ENCODE results near the gene PMPCA.

Gene PMPCA, protein sequence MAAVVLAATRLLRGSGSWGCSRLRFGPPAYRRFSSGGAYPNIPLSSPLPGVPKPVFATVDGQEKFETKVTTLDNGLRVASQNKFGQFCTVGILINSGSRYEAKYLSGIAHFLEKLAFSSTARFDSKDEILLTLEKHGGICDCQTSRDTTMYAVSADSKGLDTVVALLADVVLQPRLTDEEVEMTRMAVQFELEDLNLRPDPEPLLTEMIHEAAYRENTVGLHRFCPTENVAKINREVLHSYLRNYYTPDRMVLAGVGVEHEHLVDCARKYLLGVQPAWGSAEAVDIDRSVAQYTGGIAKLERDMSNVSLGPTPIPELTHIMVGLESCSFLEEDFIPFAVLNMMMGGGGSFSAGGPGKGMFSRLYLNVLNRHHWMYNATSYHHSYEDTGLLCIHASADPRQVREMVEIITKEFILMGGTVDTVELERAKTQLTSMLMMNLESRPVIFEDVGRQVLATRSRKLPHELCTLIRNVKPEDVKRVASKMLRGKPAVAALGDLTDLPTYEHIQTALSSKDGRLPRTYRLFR

GRCh38 chr9:136410500-136411287, at the start of gene PMPCA, which contains the start of gene ENTR1:
PMPCA (plus strand) TSS chr9:136410658; CDS start chr9:136410669, 11 bp downstream.
ENTR1 (minus strand) TSS chr9:136410614; CDS start chr9:136410397, 217 bp downstream.
- peak; percentile 74 for DNase-seq (ENCODE audit: low spot score)
- no peak for FAIRE-seq

- DNase-seq (ENCODE audit: low spot score), result no peak
- FAIRE-seq, result no peak
These were observed 49.3 kb upstream of the PMPCA start for GRCh38 chr9:136361047-136361753.

- DNase-seq (ENCODE audit: low spot score) (no peak), FAIRE-seq (no peak)
These were observed 48.6 kb upstream of the PMPCA start for GRCh38 chr9:136361754-136362449.

DNA sequence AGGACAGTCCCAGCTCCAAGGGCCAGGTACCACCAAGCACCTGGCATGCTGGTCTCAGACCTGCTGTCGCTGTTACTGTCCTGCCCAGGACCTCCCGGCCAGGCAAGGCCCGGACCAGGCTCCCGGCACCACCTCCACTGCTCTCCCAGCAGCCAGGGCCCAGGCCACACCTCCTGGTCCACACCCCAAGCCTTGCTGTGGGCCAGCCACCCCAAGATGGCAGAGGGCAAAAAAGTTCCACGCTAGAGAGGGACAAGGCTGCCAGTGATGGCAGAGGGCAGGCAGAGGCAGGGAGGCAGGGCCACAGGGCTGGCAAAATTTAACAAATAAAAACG, 48.0 kb upstream of the PMPCA start:
- no peak for FAIRE-seq
- DNase-seq (ENCODE audit: low spot score), result no peak

DNA sequence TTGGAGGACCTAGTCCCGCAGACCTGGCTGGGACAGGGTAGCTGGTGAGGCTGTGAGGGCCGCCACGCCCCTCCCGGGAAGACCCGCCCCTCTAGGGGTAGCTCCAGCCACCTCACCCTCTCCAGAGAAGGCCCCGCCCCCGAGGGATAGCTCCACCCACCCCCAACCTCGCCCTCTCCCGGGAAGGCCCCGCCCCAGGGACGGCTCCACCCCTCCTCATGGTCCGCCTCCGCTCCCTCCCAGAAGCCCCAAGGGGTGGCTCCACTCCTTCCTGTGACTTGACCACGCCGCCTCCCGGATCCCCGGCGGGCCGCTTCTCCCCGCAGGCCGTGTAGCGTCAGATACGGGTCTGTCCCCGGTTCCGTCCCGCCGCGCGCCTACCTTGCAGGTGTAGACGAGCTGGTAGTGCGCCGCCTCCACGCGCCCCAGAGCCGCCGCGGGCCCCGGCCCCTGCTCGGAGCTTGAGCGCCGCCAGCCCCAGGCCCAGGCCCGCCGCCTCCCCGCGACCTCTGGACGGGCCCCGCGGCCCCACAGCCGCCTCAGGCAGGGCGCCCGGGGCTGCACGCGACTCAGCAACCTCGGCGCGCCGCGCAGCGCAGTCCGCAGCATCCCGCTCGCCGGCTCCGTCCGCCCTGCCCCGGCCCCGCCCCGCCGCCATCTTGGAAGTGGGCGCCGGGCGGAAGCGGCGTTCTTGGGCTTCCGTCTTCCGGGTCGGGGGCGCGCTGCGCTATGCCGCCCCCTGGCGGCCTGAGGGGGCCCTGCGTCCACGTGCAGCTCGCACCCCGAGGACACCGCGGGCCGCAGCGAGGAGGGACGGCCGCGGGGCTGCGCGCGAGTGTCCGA, 47.1 kb upstream of the PMPCA start, which contains the start of gene DNLZ:
DNLZ (minus strand) TSS at position 639 of the 843 bp plus-strand sequence; CDS start at position 609, 30 bp downstream.
- FAIRE-seq (peak; percentile 71), DNase-seq (ENCODE audit: low spot score) (peak; percentile 89)

DNA sequence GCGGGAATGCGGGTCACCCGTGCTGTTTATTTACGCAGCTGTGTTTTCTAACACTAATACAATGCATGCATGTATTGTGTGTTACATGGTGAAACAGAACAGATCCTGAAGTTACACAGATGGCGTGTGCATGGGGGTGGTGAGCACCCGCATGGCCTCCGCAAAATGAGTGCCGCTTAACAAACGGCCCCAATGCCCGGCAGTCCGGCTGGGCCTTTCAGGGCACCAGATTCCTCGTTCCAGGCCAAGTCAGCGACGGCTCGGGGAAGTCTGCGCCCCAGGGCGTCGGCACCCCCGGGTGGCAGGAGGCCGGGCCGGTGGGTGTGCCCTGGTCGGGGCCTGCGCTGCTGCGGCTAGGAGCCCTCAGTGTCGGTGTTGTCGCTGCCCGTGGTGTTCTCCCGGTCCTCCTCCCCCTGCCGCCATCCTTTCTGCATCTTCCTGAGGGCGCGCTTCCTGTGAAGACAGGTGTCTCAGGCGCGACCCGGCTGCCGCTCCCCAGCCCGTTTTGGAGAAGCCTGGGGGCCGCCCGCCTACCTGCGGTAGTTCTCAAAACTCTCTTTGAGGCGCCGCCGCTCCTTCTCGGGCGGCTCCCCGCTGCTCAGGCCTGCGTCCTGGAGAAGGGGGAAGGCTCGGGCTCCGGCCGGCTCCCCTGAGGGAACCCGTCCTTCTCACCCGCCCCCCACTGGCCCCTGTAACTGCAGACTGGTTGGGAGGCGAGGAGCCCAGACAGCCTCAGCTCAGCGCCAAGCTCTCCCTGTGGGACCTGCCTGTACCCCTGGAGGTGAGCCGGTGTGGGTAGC, 46.3 kb upstream of the PMPCA start:
- DNase-seq (ENCODE audit: low spot score) (no peak), FAIRE-seq (no peak)

DNA sequence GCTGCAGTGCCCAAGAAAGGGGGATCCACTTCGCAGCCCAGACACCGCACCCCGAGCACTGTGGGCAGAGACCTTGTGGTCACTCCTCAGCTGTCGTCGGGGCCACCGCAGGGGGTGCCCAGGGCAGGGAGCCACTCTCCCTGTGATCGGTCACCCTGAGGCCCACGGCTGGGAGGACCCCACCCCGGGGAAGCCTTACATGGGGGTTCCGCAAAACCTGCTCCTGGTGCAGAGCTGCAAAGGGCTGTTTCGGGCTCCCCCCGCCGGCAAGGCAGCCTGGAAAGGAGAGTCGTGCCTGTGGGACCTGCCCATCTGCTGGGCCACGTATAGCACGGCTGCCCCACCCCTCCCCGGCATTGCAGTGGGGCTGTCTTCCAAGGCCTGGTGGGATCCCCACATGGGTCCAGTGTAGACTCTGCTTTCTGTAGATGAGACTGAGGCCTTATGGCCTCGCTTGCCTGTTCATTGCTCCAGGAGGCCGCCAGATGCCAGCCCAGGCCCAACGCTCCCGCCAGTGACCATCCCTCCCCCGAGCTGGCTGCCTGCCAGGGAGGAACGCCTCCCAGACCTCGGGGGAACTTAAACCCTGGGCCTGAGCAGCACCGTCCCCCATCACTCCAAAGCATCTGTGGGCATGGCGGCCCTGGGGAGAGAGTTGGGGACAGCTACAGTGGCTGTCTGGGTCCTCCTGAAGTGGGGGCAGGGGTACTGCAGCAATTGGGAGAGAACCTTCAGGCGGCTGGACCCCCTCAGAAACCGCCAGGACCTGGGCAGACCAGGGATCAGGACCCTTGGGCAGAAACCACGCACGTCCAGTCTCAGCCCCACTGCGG, 45.3 kb upstream of the PMPCA start:
- no peak for DNase-seq (ENCODE audit: low spot score)
- no peak for FAIRE-seq

- no peak for DNase-seq (ENCODE audit: low spot score)
- FAIRE-seq, result no peak
These were observed 44.7 kb upstream of the PMPCA start for GRCh38 chr9:136365775-136366222.

DNA sequence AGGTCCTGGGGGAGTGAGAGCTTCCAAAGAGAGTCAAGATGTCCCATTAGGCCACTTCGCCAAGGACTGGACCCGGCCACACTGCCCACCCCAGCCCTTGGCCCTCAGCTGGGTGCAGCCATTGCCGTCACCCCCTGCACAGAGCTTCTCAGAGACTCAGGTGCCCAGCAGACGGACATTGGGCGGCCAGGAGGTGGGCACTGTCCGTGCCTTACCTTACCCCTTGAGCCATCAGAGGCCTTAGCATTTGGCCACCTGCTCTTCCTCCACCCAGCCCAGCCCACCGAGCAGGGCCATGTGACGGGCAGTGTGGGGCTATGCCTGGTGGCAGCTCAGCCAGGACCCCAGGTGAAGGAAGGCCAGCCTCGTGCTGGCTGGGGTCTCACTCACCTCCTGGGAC, 43.6 kb upstream of the PMPCA start:
- DNase-seq (ENCODE audit: low spot score) (no peak), FAIRE-seq (no peak)

- no peak for DNase-seq (ENCODE audit: low spot score)
These were observed 42.9 kb upstream of the PMPCA start for GRCh38 chr9:136367296-136368145.

DNA sequence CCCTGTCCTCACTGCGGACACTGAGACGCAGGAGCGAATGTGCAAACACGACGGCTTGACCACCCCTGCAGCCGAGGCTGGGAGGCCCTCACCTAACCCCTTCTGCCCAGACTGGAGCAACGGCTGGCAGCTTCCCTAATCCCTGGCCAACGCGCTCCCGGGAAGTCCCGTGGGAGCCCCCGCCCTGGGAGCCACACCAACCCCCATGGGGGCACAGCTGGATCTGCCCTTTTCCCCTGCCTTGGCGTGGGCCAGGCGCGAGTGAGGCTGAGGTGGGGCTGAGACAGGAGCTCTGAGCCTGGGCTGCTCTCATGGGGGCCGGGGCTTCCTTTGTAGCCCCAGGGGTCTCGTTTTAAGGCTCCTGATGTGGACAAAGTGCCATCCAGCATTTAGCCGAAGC, 42.3 kb upstream of the PMPCA start:
- FAIRE-seq, result no peak
- DNase-seq (ENCODE audit: low spot score), result no peak

More at GRCh38 chr9:136367296-136368145, 42.9 kb upstream of the PMPCA start:
- no peak for FAIRE-seq

GRCh38 chr9:136370037-136370436, 40.4 kb upstream of the PMPCA start:
- no peak for DNase-seq (ENCODE audit: low spot score)
- FAIRE-seq, result no peak

GRCh38 chr9:136370687-136371532, 39.5 kb upstream of the PMPCA start:
- FAIRE-seq, result no peak
- DNase-seq (ENCODE audit: low spot score), result no peak

DNA sequence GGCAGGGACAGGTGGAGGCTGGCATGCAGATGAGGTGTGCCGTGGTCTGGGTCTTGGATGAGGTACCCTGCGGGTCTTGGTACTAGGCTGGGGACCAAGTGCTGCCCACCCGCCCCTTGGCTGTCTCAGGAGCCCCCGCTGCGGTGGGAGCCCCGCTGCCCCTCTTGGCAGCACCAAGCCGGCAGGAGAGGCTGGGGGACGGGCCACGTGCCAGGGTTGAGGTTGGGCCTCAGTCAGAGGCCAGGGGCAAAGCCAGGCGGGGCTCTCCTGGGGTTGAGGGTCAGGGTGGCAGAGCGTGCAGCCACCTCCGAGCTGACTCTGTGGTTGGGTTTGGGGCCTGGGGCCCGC, 39.0 kb upstream of the PMPCA start:
- no peak for FAIRE-seq
- no peak for DNase-seq (ENCODE audit: low spot score)

DNA sequence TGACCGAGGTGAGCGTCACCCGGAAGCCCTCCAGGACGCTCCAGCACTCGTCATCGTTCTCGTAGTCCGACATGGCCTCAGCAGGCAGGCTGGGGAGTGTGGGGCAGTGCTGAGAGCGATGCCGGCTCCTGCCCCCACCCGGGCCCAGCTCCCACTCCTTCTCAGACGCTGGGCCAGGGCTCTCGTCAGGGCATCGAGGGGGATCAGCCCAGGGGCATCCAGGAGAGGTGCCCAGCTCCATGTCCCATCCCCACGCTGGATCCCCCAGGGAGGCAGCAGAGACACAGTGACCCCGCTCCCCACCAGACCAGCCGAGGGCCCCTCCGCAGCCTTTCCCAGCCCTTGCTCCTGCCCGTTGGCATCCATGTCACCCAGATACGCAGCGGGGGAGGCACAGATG, 38.5 kb upstream of the PMPCA start:
- FAIRE-seq (no peak), DNase-seq (ENCODE audit: low spot score) (no peak)

GRCh38 chr9:136372561-136373299, 37.7 kb upstream of the PMPCA start:
- FAIRE-seq (peak; percentile 52), DNase-seq (ENCODE audit: low spot score) (peak; percentile 83)
